Fibroblast of peridontal ligament (primary cell): ENCODE results near the gene PDGFRA.

ENCODE experiments used
- DNase-seq: peaks from one replicate; pipeline ENCODE4 v3.0.0-alpha.2; 2010; ENCODE audit errors: extremely low read depth

The PDGFRA gene

GRCh38 chr4:54255881-54256280 is 26.8 kb downstream of the PDGFRA start:
- no peak for DNase-seq

- DNase-seq, result no peak
Measured at GRCh38 chr4:54256491-54257486, 27.7 kb downstream of the PDGFRA start.

- no peak for DNase-seq
Measured at GRCh38 chr4:54265366-54265765, 36.3 kb downstream of the PDGFRA start.

- DNase-seq, result peak; percentile 66
Measured at GRCh38 chr4:54268151-54268550, 39.1 kb downstream of the PDGFRA start.

GRCh38 chr4:54271464-54271863 is 42.4 kb downstream of the PDGFRA start:
- no peak for DNase-seq

GRCh38 chr4:54272051-54272450 is 43.0 kb downstream of the PDGFRA start:
- no peak for DNase-seq

GRCh38 chr4:54274264-54274663 is 45.2 kb downstream of the PDGFRA start:
- DNase-seq, result no peak

GRCh38 chr4:54274795-54275665 is 45.9 kb downstream of the PDGFRA start:
- no peak for DNase-seq

GRCh38 chr4:54276641-54277430 is 47.7 kb downstream of the PDGFRA start:
- DNase-seq, result no peak

GRCh38 chr4:54277691-54278090 is 48.6 kb downstream of the PDGFRA start:
- DNase-seq, result peak; percentile 72

GRCh38 chr4:54278216-54278615 is 49.1 kb downstream of the PDGFRA start:
- DNase-seq, result no peak

- peak; percentile 99 for DNase-seq
Measured at GRCh38 chr4:54281054-54281766, 52.1 kb downstream of the PDGFRA start.

- DNase-seq, result no peak
Measured at GRCh38 chr4:54282837-54283236, 53.7 kb downstream of the PDGFRA start.

GRCh38 chr4:54289316-54289715 is 60.2 kb downstream of the PDGFRA start:
- no peak for DNase-seq

- DNase-seq, result no peak
Measured at GRCh38 chr4:54290980-54291379, 61.9 kb downstream of the PDGFRA start.

GRCh38 chr4:54296548-54297203 is 67.6 kb downstream of the PDGFRA start:
- peak; percentile 57 for DNase-seq

- DNase-seq, result no peak
Measured at GRCh38 chr4:54308110-54308509, 79.0 kb downstream of the PDGFRA start.

- no peak for DNase-seq
Measured at GRCh38 chr4:54315561-54316538, 86.8 kb downstream of the PDGFRA start.

GRCh38 chr4:54317690-54318089 is 88.6 kb downstream of the PDGFRA start:
- no peak for DNase-seq
